H9 (cell line): Measurements from ENCODE around the gene TTLL9. TPM values are rescaled to one million over a fixed set of nuclear protein-coding genes. Genes with fewer than 3 reads are reported as not detected.

Experiments
- DNase-seq: peaks from one replicate; pipeline ENCODE4 v3.0.0-alpha.2; 2017
- H2AFZ ChIP-seq: one replicate; pipeline ENCODE4 v1.6.1; 2013; ENCODE audit warnings: mild to moderate bottlenecking, low read length, control low read depth, moderate library complexity
- H2AK5ac ChIP-seq: 2 replicates; pipeline ENCODE4 v1.6.1; 2013; ENCODE audit warnings: low read length, control low read depth, mixed read lengths; ENCODE audit not compliant: insufficient read length
- H2BK120ac ChIP-seq: one replicate; pipeline ENCODE4 v1.6.1; 2013; ENCODE audit warnings: low read depth, mild to moderate bottlenecking, low read length, control low read depth, inconsistent platforms; ENCODE audit not compliant: poor library complexity, severe bottlenecking
- H2BK12ac ChIP-seq: 2 replicates; pipeline ENCODE4 v1.6.1; 2013; ENCODE audit warnings: low read length, control low read depth, mixed read lengths, low read depth; ENCODE audit not compliant: insufficient read length
- H2BK15ac ChIP-seq: 2 replicates; pipeline ENCODE4 v1.6.1; 2013; ENCODE audit warnings: low read depth, low read length, control low read depth
- H2BK20ac ChIP-seq: one replicate; pipeline ENCODE4 v1.6.1; 2013; ENCODE audit warnings: low read depth, mild to moderate bottlenecking, low read length, control low read depth, inconsistent platforms; ENCODE audit not compliant: poor library complexity, severe bottlenecking
- H2BK5ac ChIP-seq: 2 replicates; pipeline ENCODE4 v1.6.1; 2013; ENCODE audit warnings: low read length, control low read depth, mixed read lengths; ENCODE audit not compliant: insufficient read length
- H3K14ac ChIP-seq: 2 replicates; pipeline ENCODE4 v1.6.1; 2013; ENCODE audit warnings: low read length, control low read depth; ENCODE audit not compliant: insufficient read depth
- H3K18ac ChIP-seq: 2 replicates; pipeline ENCODE4 v1.6.1; 2013; ENCODE audit warnings: low read depth, mild to moderate bottlenecking, mixed read lengths, low read length, control low read depth; ENCODE audit not compliant: insufficient read length
- H3K23ac ChIP-seq: 2 replicates; pipeline ENCODE4 v1.6.1; 2013; ENCODE audit warnings: low read length, control low read depth, mixed read lengths, low read depth; ENCODE audit not compliant: insufficient read length
- H3K23me2 ChIP-seq: 2 replicates; pipeline ENCODE4 v1.6.1; 2013; ENCODE audit warnings: low read depth, mild to moderate bottlenecking, mixed read lengths, low read length, control low read depth; ENCODE audit not compliant: insufficient read length, poor library complexity, severe bottlenecking
- H3K27ac ChIP-seq: 2 replicates; pipeline ENCODE4 v1.5.1; 2013; ENCODE audit warnings: low read length, control low read depth, mixed read lengths, low read depth; ENCODE audit not compliant: insufficient read length
- H3K27me3 ChIP-seq: 2 replicates; pipeline ENCODE4 v1.6.1; 2013; ENCODE audit warnings: low read length, control low read depth, inconsistent platforms; ENCODE audit not compliant: insufficient read depth
- H3K4ac ChIP-seq: 2 replicates; pipeline ENCODE4 v1.6.1; 2013; ENCODE audit warnings: low read depth, mild to moderate bottlenecking, control low read depth, inconsistent platforms, low read length, moderate library complexity
- H3K4me1 ChIP-seq: 2 replicates; pipeline ENCODE4 v1.6.1; 2013; ENCODE audit warnings: low read length, control low read depth, inconsistent platforms; ENCODE audit not compliant: insufficient read depth
- H3K4me2 ChIP-seq: 2 replicates; pipeline ENCODE4 v1.6.1; 2013; ENCODE audit warnings: low read length, control low read depth, mixed read lengths; ENCODE audit not compliant: insufficient read length, insufficient read depth
- H3K56ac ChIP-seq: 2 replicates; pipeline ENCODE4 v1.6.1; 2013; ENCODE audit warnings: low read depth, mild to moderate bottlenecking, mixed read lengths, low read length, control low read depth; ENCODE audit not compliant: insufficient read length
- H3K79me1 ChIP-seq: 2 replicates; pipeline ENCODE4 v1.6.1; 2013; ENCODE audit warnings: low read depth, mild to moderate bottlenecking, moderate library complexity, low read length, control low read depth, inconsistent platforms; ENCODE audit not compliant: insufficient read depth, poor library complexity, severe bottlenecking
- H3K79me2 ChIP-seq: 2 replicates; pipeline ENCODE4 v1.6.1; 2013; ENCODE audit warnings: low read length, control low read depth, inconsistent platforms; ENCODE audit not compliant: insufficient read depth
- H3K9ac ChIP-seq: 2 replicates; pipeline ENCODE4 v1.6.1; 2013; ENCODE audit warnings: low read length, control low read depth, mixed read lengths; ENCODE audit not compliant: insufficient read length; ENCODE audit errors: extremely low read depth
- H3K9me3 ChIP-seq: one replicate; pipeline ENCODE4 v1.6.1; 2013; ENCODE audit warnings: low read depth, low read length, inconsistent platforms; ENCODE audit not compliant: control insufficient read depth
- H3T11ph ChIP-seq: one replicate; pipeline ENCODE4 v1.6.1; 2013; ENCODE audit warnings: mild to moderate bottlenecking, low read length, control low read depth, inconsistent platforms
- H4K20me1 ChIP-seq: one replicate; pipeline ENCODE4 v1.6.1; 2013; ENCODE audit not compliant: control insufficient read depth, insufficient read length, insufficient read depth
- H4K5ac ChIP-seq: 2 replicates; pipeline ENCODE4 v1.6.1; 2013; ENCODE audit warnings: low read depth, mild to moderate bottlenecking, mixed read lengths, low read length, control low read depth; ENCODE audit not compliant: insufficient read length
- H4K8ac ChIP-seq: replicated peaks from 2 replicates; pipeline ENCODE4 v1.6.1; 2013; ENCODE audit warnings: low read length, control low read depth, mixed read lengths, low read depth; ENCODE audit not compliant: insufficient read length
- H4K91ac ChIP-seq: 2 replicates; pipeline ENCODE4 v1.6.1; 2013; ENCODE audit warnings: low read depth, mild to moderate bottlenecking, moderate library complexity, mixed read lengths, low read length, control low read depth; ENCODE audit not compliant: insufficient read length
- H3K27ac Mint-ChIP-seq, 3 experiments: 2 replicates in 2 of 3; 3 replicates in 1 of 3; pipeline ENCODE4 v1.8.0; 2020 to 2021; ENCODE audit warnings: mixed read lengths in 3 of 3, mild to moderate bottlenecking in 1 of 3, moderate library complexity in 1 of 3
- H3K27me3 Mint-ChIP-seq: 2 replicates; pipeline ENCODE4 v1.8.0; 2021; ENCODE audit warnings: low read depth, mild to moderate bottlenecking, moderate library complexity, mixed read lengths
- H3K36me3 Mint-ChIP-seq, 3 experiments: 2 replicates in 2 of 3; 3 replicates in 1 of 3; pipeline ENCODE4 v1.8.0; 2020 to 2021; ENCODE audit warnings: low read depth in 3 of 3, mixed read lengths in 3 of 3; ENCODE audit not compliant: insufficient read depth in 1 of 3
- H3K4me1 Mint-ChIP-seq, 2 experiments: 2 replicates each; pipeline ENCODE4 v1.8.0; 2020; ENCODE audit warnings: mixed read lengths in 2 of 2
- H3K4me3 Mint-ChIP-seq, 2 experiments: 2 replicates in 1 of 2; 3 replicates in 1 of 2; pipeline ENCODE4 v1.8.0; 2020 to 2021; ENCODE audit warnings: mild to moderate bottlenecking in 2 of 2, mixed read lengths in 2 of 2, moderate library complexity in 1 of 2
- H3K9me3 Mint-ChIP-seq, 2 experiments: 2 replicates in 1 of 2; 3 replicates in 1 of 2; pipeline ENCODE4 v1.8.0; 2020; ENCODE audit warnings: mild to moderate bottlenecking in 2 of 2, mixed read lengths in 2 of 2, moderate library complexity in 1 of 2
- WGBS: extraction: QIAGEN DNeasy Blood & Tissue Kit; methylation state at CpG from one replicate; pipeline ENCODE4 v1.1.7; 2013; ENCODE audit warnings: missing lambda C conversion rate, low lambda C conversion rate, mixed read lengths; ENCODE audit not compliant: insufficient read length; ENCODE audit errors: extremely low coverage; 5-methylcytosine and 5-hydroxymethylcytosine counted together
- total RNA-seq: library from RNA; stranded (reverse); gene quantifications from 2 replicates; pipeline ENCODE4 v1.2.1, GENCODE V29; 2021
- TF ChIP-seq, protein P1 (sequence below): fragments of 200-600 bp; sonication (generic); conservative IDR thresholded peaks from 3 replicates; pipeline ENCODE4 v1.8.0; 2021; ENCODE audit warnings: antibody characterized with exemption, mild to moderate bottlenecking

Gene TTLL9
- total RNA-seq, 1 experiment from 2014 or later, result 0.20 TPM

DNA sequence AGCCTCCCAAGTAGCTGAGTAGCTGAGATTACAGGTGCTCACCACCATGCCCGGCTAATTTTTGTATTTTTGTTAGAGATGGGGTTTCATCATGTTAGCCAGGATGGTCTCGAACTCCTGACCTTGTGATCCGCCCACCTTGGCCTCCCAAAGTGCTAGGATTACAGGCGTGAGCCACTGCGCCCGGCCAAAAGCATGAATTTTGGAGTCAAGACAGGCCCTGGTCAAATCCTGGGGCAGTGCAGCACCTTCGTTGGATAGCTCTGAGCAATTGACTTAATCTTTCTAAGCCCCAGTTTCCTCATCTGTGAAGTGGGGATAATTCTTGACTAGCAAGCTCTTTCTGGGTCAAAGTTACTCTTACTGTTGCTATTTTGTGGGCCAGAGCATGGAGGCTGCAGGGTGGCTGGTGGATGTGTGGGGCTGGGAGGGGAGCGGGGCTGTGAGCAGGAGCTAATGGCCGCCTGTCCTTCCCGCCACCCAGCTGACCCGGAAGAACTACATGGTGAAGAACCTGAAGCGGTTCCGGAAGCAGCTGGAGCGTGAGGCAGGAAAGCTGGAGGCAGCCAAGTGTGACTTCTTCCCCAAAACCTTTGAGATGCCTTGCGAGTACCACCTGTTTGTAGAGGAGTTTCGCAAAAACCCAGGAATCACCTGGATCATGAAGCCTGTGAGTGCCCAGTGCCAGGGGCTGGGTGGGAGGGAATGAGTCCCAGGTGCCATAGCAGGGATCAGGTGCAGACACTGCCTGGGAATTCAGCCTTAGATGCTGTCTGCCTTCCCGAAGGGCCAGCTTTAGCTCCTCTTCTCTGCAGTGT is 39.0 kb downstream of the TTLL9 start:
- Mint-ChIP-seq H3K36me3 (no peaks in the 10 kb centered on the region; a peak in 1 of 7 replicates), H3K27ac (peak overlapping the region in 2 of 3 experiments; percentile 31 to 94; a peak in 1 of 7 replicates), H3K27me3 (0 out of 2 replicates have a peak, but pooled peaks cover 3% of the 10 kb centered on the region), H3K9me3 (no peaks in the 10 kb centered on the region; a peak in 1 of 5 replicates), H3K4me3 (no peak overlapping the region; a peak in 1 of 5 replicates), H3K4me1 (peaks cover 73 to 80% of the 10 kb centered on the region in 2 experiments)
- WGBS, result no CpG with 5 or more reads among the region's 17 CpGs
- H3K79me2 ChIP-seq, result no peaks in the 10 kb centered on the region
- TF ChIP-seq, protein P1, sequence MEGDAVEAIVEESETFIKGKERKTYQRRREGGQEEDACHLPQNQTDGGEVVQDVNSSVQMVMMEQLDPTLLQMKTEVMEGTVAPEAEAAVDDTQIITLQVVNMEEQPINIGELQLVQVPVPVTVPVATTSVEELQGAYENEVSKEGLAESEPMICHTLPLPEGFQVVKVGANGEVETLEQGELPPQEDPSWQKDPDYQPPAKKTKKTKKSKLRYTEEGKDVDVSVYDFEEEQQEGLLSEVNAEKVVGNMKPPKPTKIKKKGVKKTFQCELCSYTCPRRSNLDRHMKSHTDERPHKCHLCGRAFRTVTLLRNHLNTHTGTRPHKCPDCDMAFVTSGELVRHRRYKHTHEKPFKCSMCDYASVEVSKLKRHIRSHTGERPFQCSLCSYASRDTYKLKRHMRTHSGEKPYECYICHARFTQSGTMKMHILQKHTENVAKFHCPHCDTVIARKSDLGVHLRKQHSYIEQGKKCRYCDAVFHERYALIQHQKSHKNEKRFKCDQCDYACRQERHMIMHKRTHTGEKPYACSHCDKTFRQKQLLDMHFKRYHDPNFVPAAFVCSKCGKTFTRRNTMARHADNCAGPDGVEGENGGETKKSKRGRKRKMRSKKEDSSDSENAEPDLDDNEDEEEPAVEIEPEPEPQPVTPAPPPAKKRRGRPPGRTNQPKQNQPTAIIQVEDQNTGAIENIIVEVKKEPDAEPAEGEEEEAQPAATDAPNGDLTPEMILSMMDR, result no peak
- H3K18ac ChIP-seq, result no peak overlapping the region
- H3T11ph ChIP-seq, result no peak overlapping the region
- H3K23me2 ChIP-seq, result no peaks in the 10 kb centered on the region
- H4K20me1 ChIP-seq, result no peaks in the 10 kb centered on the region
- no peak overlapping the region for H4K8ac ChIP-seq
- H2BK12ac ChIP-seq, result no peak overlapping the region
- H3K9ac ChIP-seq, result no peak overlapping the region
- H3K23ac ChIP-seq, result no peak overlapping the region
- no peak overlapping the region for H3K4ac ChIP-seq
- no peak overlapping the region for H3K56ac ChIP-seq
- no peak overlapping the region for H3K4me2 ChIP-seq
- no peak overlapping the region for H4K91ac ChIP-seq
- H2BK15ac ChIP-seq, result no peak overlapping the region
- H2BK120ac ChIP-seq, result no peak overlapping the region
- no peak overlapping the region for H2AK5ac ChIP-seq
- H2BK5ac ChIP-seq, result no peak overlapping the region
- no peak overlapping the region for H2BK20ac ChIP-seq
- no peaks in the 10 kb centered on the region for H3K9me3 ChIP-seq
- H3K27ac ChIP-seq, result no peak overlapping the region
- no peak for DNase-seq
- H3K4me1 ChIP-seq, result no peaks in the 10 kb centered on the region; the same call in 1 of the 2 replicates
- H2AFZ ChIP-seq, result no peak overlapping the region
- H3K27me3 ChIP-seq, result no peaks in the 10 kb centered on the region
- no peak overlapping the region for H4K5ac ChIP-seq
- no peaks in the 10 kb centered on the region for H3K79me1 ChIP-seq
- no peak overlapping the region for H3K14ac ChIP-seq
